ENCODE results near the gene DKKL1.

DKKL1 gene

DNA sequence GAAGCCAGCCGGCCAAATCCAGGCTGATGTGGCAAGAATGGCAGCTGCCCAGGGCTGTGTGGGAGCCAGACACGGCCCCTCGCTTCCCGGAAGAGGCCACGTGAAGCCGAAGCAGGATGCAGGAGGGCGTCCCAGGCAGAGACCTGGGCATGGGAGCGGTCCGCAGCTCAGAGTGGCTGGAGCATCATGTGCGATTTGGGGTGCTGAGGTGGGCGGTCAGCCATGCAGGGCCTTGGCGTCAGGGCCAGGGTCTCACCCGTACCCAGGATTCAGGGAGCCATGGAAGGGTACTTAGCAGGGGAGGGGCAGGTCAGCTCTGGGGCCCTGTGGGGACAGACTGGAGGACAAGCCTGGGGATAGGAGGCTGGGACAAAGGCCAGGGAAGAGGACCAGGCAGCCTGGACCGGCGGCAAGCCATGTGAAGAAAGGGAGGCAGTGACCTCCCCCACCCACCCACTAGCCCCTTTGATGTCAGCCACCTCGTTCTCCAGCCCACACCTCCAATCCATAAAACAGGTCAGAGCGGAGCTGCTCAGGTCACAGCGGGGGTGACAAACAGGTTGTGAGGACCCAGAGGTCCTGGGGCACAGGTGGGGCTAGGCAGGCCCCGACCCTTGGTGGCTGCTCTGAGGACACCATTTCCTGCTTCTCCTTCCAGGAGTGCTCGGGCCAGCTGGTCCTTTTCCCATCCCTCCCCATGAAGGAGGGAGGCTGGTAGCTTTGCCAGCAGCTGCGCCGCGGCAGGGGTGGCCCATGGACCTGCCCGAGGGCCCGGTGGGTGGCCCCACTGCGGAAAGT lies 26.7 kb downstream of the DKKL1 start:
- no peaks in the 10 kb centered on the region for H3K9me3 ChIP-seq
- H3K4me3 ChIP-seq (ENCODE audit: low read depth in 1 of 2, low read length in 1 of 2), result no peak overlapping the region
- H3K27me3 ChIP-seq, result peaks cover 43% of the 10 kb centered on the region
- H3K27ac ChIP-seq, result no peak overlapping the region
- TF ChIP-seq, protein P1, sequence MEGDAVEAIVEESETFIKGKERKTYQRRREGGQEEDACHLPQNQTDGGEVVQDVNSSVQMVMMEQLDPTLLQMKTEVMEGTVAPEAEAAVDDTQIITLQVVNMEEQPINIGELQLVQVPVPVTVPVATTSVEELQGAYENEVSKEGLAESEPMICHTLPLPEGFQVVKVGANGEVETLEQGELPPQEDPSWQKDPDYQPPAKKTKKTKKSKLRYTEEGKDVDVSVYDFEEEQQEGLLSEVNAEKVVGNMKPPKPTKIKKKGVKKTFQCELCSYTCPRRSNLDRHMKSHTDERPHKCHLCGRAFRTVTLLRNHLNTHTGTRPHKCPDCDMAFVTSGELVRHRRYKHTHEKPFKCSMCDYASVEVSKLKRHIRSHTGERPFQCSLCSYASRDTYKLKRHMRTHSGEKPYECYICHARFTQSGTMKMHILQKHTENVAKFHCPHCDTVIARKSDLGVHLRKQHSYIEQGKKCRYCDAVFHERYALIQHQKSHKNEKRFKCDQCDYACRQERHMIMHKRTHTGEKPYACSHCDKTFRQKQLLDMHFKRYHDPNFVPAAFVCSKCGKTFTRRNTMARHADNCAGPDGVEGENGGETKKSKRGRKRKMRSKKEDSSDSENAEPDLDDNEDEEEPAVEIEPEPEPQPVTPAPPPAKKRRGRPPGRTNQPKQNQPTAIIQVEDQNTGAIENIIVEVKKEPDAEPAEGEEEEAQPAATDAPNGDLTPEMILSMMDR (IDR thresholded peaks at IDR 0.05), result no peak
- H3K4me1 ChIP-seq (ENCODE audit: control insufficient read depth in 1 of 2, insufficient read depth in 1 of 2, low read depth in 1 of 2, low read length in 1 of 2), result no peaks in the 10 kb centered on the region
- H3K36me3 ChIP-seq, result no peaks in the 10 kb centered on the region

DNA sequence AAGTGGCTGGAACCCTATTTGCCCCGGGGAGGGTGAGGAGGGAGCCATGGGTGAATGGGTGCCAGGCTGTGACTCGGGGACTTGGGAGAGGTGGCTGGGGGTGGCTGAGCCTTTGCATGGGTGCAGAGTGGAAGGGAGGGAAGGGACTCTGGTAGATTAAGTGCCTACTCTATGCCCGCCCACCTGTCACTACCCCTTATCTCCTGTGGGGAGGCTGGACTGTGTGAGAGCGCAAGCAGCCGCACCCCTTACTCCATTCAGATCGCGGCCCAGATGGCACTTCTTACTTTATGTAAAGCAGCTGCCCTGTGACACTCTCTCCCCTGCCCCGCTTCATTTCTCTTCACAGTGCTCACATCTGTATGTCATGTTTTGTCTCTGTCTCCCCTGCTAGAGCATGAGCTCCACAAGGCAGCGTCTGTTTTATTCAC lies 27.3 kb downstream of the DKKL1 start:
- Histone ChIP-seq H3K9me3 (no peaks in the 10 kb centered on the region), H3K27ac (no peak overlapping the region), H3K4me3 (ENCODE audit: low read depth in 1 of 2, low read length in 1 of 2) (no peak overlapping the region), H3K4me1 (ENCODE audit: control insufficient read depth in 1 of 2, insufficient read depth in 1 of 2, low read depth in 1 of 2, low read length in 1 of 2) (no peaks in the 10 kb centered on the region), H3K27me3 (peaks cover 43% of the 10 kb centered on the region), H3K36me3 (no peaks in the 10 kb centered on the region)
- TF ChIP-seq, protein P1 (IDR thresholded peaks at IDR 0.05), result no peak

DNA sequence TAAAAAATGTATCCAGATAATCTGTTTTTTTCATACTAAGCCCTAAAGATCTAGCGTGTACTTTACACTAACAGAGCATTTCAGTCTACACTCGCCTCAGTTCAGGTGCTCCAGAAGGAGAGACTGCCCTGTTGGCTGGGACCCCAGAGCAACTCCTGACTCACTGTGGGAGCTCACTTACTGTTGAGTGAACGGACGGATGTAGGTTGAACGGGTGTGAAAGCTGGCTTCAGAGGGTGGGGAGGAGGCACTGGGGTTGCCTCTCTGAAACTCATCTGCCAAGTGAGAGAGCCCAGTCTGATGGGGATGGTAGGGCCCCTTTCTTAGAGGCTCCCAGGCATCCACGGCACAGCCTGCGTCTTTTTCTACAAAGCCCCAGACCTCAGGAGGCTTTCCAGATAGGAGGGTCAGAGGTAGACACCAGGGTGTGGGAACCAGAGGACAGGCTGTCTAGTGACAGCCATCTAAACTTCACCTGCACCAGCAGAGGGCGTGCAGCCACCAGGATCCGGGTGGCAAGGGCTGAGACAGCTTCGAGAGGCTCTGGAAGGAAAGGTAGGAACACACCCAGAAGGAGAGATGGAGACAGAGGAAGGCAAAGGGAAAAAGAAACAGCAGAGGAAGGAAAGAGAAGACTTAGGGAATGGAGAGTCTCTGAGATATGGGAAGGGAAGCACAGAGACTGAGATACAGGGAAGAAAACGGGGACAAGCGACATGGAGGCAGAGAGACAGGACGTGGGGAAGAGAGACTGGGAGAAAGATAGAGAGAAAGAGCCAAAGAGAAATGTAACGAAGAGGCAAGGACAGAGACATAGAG lies 28.1 kb downstream of the DKKL1 start:
- Histone ChIP-seq H3K4me3 (ENCODE audit: low read depth in 1 of 2, low read length in 1 of 2) (no peak overlapping the region), H3K4me1 (ENCODE audit: control insufficient read depth in 1 of 2, insufficient read depth in 1 of 2, low read depth in 1 of 2, low read length in 1 of 2) (no peaks in the 10 kb centered on the region), H3K36me3 (no peaks in the 10 kb centered on the region), H3K9me3 (no peaks in the 10 kb centered on the region), H3K27me3 (peaks cover 43% of the 10 kb centered on the region), H3K27ac (no peak overlapping the region)
- TF ChIP-seq, protein P1 (IDR thresholded peaks at IDR 0.05), result peak; percentile 53

DNA sequence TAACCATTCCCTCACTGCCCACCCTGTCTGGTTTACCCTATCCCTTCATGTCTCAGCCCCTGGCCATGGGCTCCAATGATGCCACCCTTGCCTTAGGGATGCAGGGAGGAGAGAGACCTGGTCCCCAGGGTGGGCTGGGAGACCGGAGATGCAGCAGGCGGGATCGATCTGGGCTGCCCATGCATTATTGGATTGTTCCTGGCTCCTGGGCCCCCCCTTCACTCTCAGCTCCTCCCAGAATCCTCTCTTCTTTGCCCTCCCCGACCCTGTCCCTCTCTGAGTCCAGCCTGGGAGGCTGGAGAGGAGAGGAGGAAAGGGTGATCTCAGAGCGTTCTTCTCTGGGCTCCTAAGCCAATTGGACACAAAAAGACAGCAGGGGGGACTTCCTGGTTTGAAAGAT lies 30.2 kb downstream of the DKKL1 start:
- Histone ChIP-seq H3K9me3 (no peaks in the 10 kb centered on the region), H3K36me3 (no peaks in the 10 kb centered on the region), H3K27me3 (peaks cover 40% of the 10 kb centered on the region), H3K4me1 (ENCODE audit: control insufficient read depth in 1 of 2, insufficient read depth in 1 of 2, low read depth in 1 of 2, low read length in 1 of 2) (no peaks in the 10 kb centered on the region), H3K4me3 (ENCODE audit: low read depth in 1 of 2, low read length in 1 of 2) (no peak overlapping the region), H3K27ac (no peak overlapping the region)
- TF ChIP-seq, protein P1 (IDR thresholded peaks at IDR 0.05), result no peak

DNA sequence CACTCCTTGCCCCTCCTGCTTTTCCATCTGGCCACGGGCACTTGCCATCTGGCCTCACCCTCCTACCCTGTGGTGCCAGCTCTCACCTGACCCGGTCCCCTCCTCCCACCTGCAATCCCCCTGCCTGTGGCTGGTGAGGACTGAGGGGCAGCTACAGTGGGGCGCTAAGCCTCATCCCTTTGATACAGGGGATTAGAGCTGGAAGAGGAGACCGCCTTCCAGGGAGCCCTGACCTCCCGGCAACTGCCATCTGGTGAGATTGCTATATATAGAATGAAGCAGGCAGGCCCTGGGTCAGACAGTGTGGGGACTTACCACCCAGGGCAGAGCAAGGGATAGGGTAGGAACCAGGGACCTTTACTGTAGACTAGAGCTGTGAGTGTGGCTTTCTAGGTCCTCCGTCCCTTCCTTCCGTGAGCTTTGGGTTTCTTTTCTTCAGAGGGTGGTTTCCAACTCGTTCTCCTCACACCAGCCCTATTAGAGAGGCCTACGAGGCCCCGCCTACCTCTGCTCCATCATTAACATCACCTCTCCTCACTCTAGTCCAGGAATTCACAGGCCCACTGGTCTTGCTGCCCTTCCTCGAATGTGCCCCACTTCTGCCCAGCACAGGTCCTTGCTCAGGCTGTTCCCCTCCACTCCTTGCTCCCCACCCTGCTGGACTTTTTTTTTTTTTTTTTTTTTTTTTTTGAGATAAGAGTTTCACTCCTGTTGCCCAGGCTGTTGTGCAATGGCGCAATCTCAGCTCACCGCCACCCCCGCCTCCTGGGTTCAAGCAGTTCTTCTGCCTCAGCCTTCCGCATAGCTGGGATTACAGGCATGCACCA lies 32.1 kb downstream of the DKKL1 start:
- Histone ChIP-seq H3K27ac (no peak overlapping the region), H3K4me3 (ENCODE audit: low read depth in 1 of 2, low read length in 1 of 2) (no peak overlapping the region), H3K4me1 (ENCODE audit: control insufficient read depth in 1 of 2, insufficient read depth in 1 of 2, low read depth in 1 of 2, low read length in 1 of 2) (no peaks in the 10 kb centered on the region), H3K9me3 (no peaks in the 10 kb centered on the region), H3K36me3 (no peaks in the 10 kb centered on the region), H3K27me3 (peaks cover 32% of the 10 kb centered on the region)
- TF ChIP-seq, protein P1 (IDR thresholded peaks at IDR 0.05), result no peak
